GM21447 (cell line): ENCODE measurements around the gene IL17RA.

Experiments
- ATAC-seq: cut with Tn5 transposase; IDR thresholded peaks from one replicate; pipeline ENCODE4 v1.9.1; 2021; ENCODE audit not compliant: unreplicated experiment

Gene IL17RA

GRCh38 chr22:17152971-17153370 lies 68.2 kb downstream of the IL17RA start:
- no peak for ATAC-seq

GRCh38 chr22:17155941-17156340 lies 71.1 kb downstream of the IL17RA start:
- ATAC-seq = no peak

DNA sequence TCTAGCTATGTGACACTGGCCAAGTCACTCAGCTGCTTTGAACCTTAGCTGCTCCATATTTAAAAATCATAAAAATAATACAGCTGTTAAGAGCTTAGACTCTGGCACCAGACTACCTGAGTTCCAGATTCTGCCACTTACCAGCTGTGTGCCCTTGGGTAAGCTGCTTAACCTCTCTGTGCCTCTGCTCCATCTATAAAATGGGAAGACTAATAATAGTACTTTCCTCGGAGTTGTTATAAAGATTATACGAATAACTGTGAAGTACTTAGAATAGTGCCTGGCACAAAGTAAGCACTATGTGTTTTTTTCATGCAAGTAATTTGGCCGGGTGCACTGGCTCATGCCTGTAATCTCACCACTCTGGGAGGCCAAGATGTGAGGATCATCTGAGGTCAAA lies 72.9 kb downstream of the IL17RA start:
- ATAC-seq = no peak

- ATAC-seq = no peak
Measured at GRCh38 chr22:17158176-17158567, 73.4 kb downstream of the IL17RA start.

- ATAC-seq = peak; percentile 72
Measured at GRCh38 chr22:17158568-17159503, 74.0 kb downstream of the IL17RA start, which contains the start of gene HDHD5. Gene HDHD5, minus strand, starts transcription at chr22:17159277. Its CDS starts 26 bp downstream, at chr22:17159251.

GRCh38 chr22:17159504-17159951 lies 74.7 kb downstream of the IL17RA start:
- peak; percentile 24 for ATAC-seq

- ATAC-seq = no peak
Measured at GRCh38 chr22:17161991-17162390, 77.2 kb downstream of the IL17RA start.

DNA sequence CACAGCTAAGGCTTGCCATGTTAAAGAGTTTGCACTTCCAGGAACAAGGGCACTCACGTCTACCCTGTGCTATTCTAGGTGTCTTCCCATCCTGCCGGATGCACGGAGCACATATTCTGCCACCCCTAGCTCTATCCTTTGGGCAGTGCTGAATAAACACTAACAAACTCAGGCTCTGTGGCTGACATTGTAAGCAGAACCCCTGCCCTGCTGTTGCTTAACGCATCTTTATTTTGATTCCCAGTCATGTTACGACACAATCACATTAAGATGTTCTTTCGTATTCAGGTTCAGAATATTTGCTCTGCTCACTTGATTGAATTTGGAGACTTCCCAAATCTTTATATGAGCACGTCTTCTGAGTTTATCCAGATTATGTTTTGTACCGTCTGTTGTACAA lies 77.9 kb downstream of the IL17RA start:
- ATAC-seq = no peak

- no peak for ATAC-seq
Measured at GRCh38 chr22:17164392-17165024, 79.7 kb downstream of the IL17RA start.
